HepG2 (cell line): ENCODE measurements around the gene LRRN4CL. TPM values are rescaled to one million over a fixed set of nuclear protein-coding genes. Genes with fewer than 3 reads are reported as not detected.
A peak's percentile ranks its signal among the peaks of the same experiment; 100 is the strongest.

Experiments
- ATF1 ChIP-seq: IDR thresholded peaks from 2 replicates; pipeline ENCODE4 v1.6.1; 2016; ENCODE audit warnings: mild to moderate bottlenecking, control low read depth
- KLF6 ChIP-seq: IDR thresholded peaks from 2 replicates; pipeline ENCODE4 v1.8.0; 2016; ENCODE audit warnings: missing biosample characterization, missing genetic modification reagents
- MAFK ChIP-seq, 2 experiments: IDR thresholded peaks in 1 of 2; conservative IDR thresholded peaks in 1 of 2; 2 replicates each; pipeline ENCODE4 v1.6.1; 2011; ENCODE audit warnings: improper control_type of control experiment in 2 of 2, low read length in 2 of 2
- MXI1 ChIP-seq: IDR thresholded peaks from 3 replicates; pipeline ENCODE4 v1.6.1; 2012; ENCODE audit warnings: low read depth, low read length, inconsistent platforms, borderline replicate concordance
- NFIB ChIP-seq: sonication (generic); formaldehyde crosslinking; IDR thresholded peaks from 2 replicates; pipeline ENCODE4 v1.9.0; 2021; ENCODE audit warnings: missing genetic modification reagents, mild to moderate bottlenecking, borderline replicate concordance
- NFIC ChIP-seq: IDR thresholded peaks from 2 replicates; pipeline ENCODE4 v1.6.1; 2012; ENCODE audit warnings: mild to moderate bottlenecking, low read length, inconsistent platforms
- POLR2AphosphoS2 ChIP-seq: IDR thresholded peaks from 2 replicates; pipeline ENCODE4 v1.6.1; 2011; ENCODE audit warnings: low read depth, low read length, improper control_type of control experiment
- RXRB ChIP-seq: IDR thresholded peaks from 2 replicates; pipeline ENCODE4 v1.6.1; 2016; ENCODE audit warnings: borderline replicate concordance, missing genetic modification reagents, missing compliant biosample characterization
- SIX4 ChIP-seq: sonication (generic); formaldehyde crosslinking; IDR thresholded peaks from 2 replicates; pipeline ENCODE4 v1.4.0; 2020; ENCODE audit warnings: missing genetic modification reagents
- SKI ChIP-seq: fragments of 450-650 bp; IDR thresholded peaks from one replicate; pipeline ENCODE4 v1.6.1; 2018; ENCODE audit warnings: mild to moderate bottlenecking; ENCODE audit not compliant: partially characterized antibody
- SNAI1 ChIP-seq: sonication (generic); formaldehyde crosslinking; IDR thresholded peaks from 2 replicates; pipeline ENCODE4 v1.5.0; 2020; ENCODE audit warnings: mild to moderate bottlenecking, missing genetic modification reagents, borderline replicate concordance
- UBTF ChIP-seq: sonication (generic); formaldehyde crosslinking; IDR thresholded peaks from 2 replicates; pipeline ENCODE4 v1.4.0; 2020; ENCODE audit warnings: mild to moderate bottlenecking, missing genetic modification reagents
- XBP1 ChIP-seq: sonication (generic); formaldehyde crosslinking; IDR thresholded peaks from 2 replicates; pipeline ENCODE4 v1.5.0; 2020; ENCODE audit warnings: missing genetic modification reagents
- YY1 ChIP-seq: IDR thresholded peaks from 2 replicates; pipeline ENCODE4 v1.6.1; 2011; ENCODE audit warnings: low read length, low read depth, moderate library complexity, mild to moderate bottlenecking; ENCODE audit not compliant: insufficient read depth, insufficient replicate concordance
- ZBTB49 ChIP-seq: sonication (generic); formaldehyde crosslinking; IDR thresholded peaks from 2 replicates; pipeline ENCODE4 v1.4.0; 2020; ENCODE audit warnings: missing genetic modification reagents, borderline replicate concordance
- ZFY ChIP-seq: sonication (generic); formaldehyde crosslinking; IDR thresholded peaks from 2 replicates; pipeline ENCODE4 v1.4.0; 2020; ENCODE audit warnings: missing genetic modification reagents
- ZIK1 ChIP-seq: sonication (generic); formaldehyde crosslinking; IDR thresholded peaks from 2 replicates; pipeline ENCODE4 v1.5.0; 2020; ENCODE audit warnings: mild to moderate bottlenecking, low read depth, missing genetic modification reagents, borderline replicate concordance
- ZMYM4 ChIP-seq: sonication (generic); formaldehyde crosslinking; IDR thresholded peaks from 2 replicates; pipeline ENCODE4 v1.8.1; 2023; ENCODE audit warnings: mild to moderate bottlenecking, missing genetic modification reagents
- ZNF205 ChIP-seq: IDR thresholded peaks from 2 replicates; pipeline ENCODE4 v1.6.1; 2018; ENCODE audit warnings: missing biosample characterization, missing genetic modification reagents
- ZNF678 ChIP-seq: sonication (generic); formaldehyde crosslinking; IDR thresholded peaks from 2 replicates; pipeline ENCODE4 v1.4.0; 2020; ENCODE audit warnings: mild to moderate bottlenecking, missing genetic modification reagents
- ZNF777 ChIP-seq: sonication (generic); formaldehyde crosslinking; IDR thresholded peaks from 2 replicates; pipeline ENCODE4 v1.4.0; 2020; ENCODE audit warnings: missing genetic modification reagents
- polyA plus RNA-seq, 8 experiments: library from polyadenylated mRNA; depleted of rRNA in 3 of 8; stranded (reverse) in 7 of 8; unstranded in 1 of 8; fragments of >200 nt; fragmentation: Illumina TruSeq in 4 of 8; extraction: Trizol in 4 of 8; gene quantifications; 2 replicates each; pipeline versions ENCODE4 v1.2.1 to v1.2.3, GENCODE V29; 2011 to 2016; ENCODE audit warnings: low read depth in 4 of 8, missing spikeins in 1 of 8, mixed read lengths in 1 of 8; ENCODE audit not compliant: insufficient read depth in 1 of 8
- total RNA-seq, 5 experiments: library from RNA; depleted of rRNA; stranded (reverse); fragments of >200 nt; fragmentation: Illumina TruSeq; extraction: Trizol; gene quantifications; 2 replicates each; pipeline ENCODE4 v1.2.3, GENCODE V29; 2016; ENCODE audit warnings: low read depth in 1 of 5
- TF ChIP-seq, protein P1 (sequence below): sonication (generic); formaldehyde crosslinking; IDR thresholded peaks from 2 replicates; pipeline ENCODE4 v1.4.0; 2020; ENCODE audit warnings: mild to moderate bottlenecking, low read depth, missing genetic modification reagents
- TF ChIP-seq, protein P2 (sequence below): sonication (generic); formaldehyde crosslinking; IDR thresholded peaks from 2 replicates; pipeline ENCODE4 v1.5.0; 2020; ENCODE audit warnings: mild to moderate bottlenecking, missing genetic modification reagents

LRRN4CL gene
- total and polyA plus RNA-seq, 2 of the 13 experiments (the other 11 are each of a cell fraction or from before 2014, with no cell fraction given) = 0.11 TPM; not detected in 1

DNA sequence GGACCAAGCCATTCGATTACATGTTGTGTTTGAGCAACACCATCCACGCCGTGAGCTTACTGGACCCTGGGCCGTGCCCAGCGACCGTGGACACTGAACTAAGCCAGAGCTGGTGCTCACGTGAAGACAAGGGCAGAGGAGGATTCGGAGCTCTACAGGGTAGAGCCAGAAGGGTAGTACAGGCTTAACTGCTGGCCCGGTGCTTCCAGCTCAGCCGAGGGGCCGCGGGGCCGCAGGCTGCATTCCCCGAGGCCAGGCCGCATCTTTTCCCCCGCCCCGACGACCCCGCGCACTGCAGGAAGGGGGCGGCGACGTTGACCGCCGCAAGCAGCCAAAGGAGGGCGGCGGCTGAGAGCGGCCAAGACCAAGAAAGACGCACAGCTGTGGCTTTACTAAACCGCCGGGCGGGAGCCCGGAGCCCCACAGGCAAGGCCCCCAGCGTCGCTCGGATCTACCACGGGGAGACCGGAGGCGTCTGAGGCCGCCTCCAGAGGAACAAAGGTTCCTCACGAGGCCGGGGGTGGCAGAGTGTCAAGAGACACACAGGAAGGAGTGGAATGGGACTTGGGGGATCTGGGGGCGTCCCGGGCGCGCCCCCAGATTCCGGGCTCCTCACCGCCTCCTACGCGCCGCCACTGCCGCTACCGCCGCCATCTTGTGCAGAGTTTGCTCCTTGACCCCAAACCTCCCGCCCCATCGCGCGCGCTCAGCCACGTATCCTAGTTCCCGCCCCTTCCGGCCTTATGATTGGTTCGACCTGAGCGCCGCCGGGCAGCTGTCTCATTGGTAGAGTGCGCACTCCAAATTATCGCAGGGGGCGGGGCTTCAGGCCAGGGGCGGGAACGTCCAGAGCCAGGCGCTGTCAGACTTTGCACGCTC lies 43.1 kb downstream of the LRRN4CL start, which contains the start of gene GANAB (continued):
- TF ChIP-seq ZBTB49 (CRISPR knock-in tag) (no peak), RXRB (CRISPR knock-in tag) (peak; percentile 17), ZFY (peak; percentile 93), SNAI1 (CRISPR knock-in tag) (no peak), ZIK1 (no peak), NFIB (CRISPR knock-in tag) (no peak), NFIC (no peak), KLF6 (CRISPR knock-in tag) (no peak), POLR2AphosphoS2 (0 out of 2 replicates have a peak, but pooled peaks have one; percentile 54), YY1 (peak; percentile 98), SKI (no peak), MXI1 (peak; percentile 95; the same call in 2 of the 3 replicates), SIX4 (CRISPR knock-in tag) (no peak), UBTF (CRISPR knock-in tag) (peak; percentile 81), ZNF777 (CRISPR knock-in tag) (peak; percentile 57; the same call in 1 of the 2 replicates), ZNF205 (no peak), ATF1 (CRISPR knock-in tag) (peak; percentile 84), MAFK (conservative IDR thresholded peaks at IDR 0.05 in 1 of 2, IDR thresholded peaks at IDR 0.05 in 1 of 2; ENCODE audit: low read length in 2 of 2) (no peak), XBP1 (CRISPR knock-in tag) (peak; percentile 87; the same call in 1 of the 2 replicates), ZMYM4 (CRISPR knock-in tag) (no peak; the same call in 1 of the 2 replicates), ZNF678 (CRISPR knock-in tag) (no peak)
- TF ChIP-seq, protein P1, sequence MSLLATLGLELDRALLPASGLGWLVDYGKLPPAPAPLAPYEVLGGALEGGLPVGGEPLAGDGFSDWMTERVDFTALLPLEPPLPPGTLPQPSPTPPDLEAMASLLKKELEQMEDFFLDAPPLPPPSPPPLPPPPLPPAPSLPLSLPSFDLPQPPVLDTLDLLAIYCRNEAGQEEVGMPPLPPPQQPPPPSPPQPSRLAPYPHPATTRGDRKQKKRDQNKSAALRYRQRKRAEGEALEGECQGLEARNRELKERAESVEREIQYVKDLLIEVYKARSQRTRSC (CRISPR knock-in tag) = peak; percentile 47; the same call in 1 of the 2 replicates
- TF ChIP-seq, protein P2, sequence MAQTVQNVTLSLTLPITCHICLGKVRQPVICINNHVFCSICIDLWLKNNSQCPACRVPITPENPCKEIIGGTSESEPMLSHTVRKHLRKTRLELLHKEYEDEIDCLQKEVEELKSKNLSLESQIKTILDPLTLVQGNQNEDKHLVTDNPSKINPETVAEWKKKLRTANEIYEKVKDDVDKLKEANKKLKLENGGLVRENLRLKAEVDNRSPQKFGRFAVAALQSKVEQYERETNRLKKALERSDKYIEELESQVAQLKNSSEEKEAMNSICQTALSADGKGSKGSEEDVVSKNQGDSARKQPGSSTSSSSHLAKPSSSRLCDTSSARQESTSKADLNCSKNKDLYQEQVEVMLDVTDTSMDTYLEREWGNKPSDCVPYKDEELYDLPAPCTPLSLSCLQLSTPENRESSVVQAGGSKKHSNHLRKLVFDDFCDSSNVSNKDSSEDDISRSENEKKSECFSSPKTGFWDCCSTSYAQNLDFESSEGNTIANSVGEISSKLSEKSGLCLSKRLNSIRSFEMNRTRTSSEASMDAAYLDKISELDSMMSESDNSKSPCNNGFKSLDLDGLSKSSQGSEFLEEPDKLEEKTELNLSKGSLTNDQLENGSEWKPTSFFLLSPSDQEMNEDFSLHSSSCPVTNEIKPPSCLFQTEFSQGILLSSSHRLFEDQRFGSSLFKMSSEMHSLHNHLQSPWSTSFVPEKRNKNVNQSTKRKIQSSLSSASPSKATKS (CRISPR knock-in tag) = no peak
